ENCODE data around the gene NFKBIE. TPM values are rescaled to one million over a fixed set of nuclear protein-coding genes. Genes with fewer than 3 reads are reported as not detected.

Gene NFKBIE
- total RNA-seq, 6 donors from 2014 or later, result 7.8 to 27.0 (median 13.6) TPM

DNA sequence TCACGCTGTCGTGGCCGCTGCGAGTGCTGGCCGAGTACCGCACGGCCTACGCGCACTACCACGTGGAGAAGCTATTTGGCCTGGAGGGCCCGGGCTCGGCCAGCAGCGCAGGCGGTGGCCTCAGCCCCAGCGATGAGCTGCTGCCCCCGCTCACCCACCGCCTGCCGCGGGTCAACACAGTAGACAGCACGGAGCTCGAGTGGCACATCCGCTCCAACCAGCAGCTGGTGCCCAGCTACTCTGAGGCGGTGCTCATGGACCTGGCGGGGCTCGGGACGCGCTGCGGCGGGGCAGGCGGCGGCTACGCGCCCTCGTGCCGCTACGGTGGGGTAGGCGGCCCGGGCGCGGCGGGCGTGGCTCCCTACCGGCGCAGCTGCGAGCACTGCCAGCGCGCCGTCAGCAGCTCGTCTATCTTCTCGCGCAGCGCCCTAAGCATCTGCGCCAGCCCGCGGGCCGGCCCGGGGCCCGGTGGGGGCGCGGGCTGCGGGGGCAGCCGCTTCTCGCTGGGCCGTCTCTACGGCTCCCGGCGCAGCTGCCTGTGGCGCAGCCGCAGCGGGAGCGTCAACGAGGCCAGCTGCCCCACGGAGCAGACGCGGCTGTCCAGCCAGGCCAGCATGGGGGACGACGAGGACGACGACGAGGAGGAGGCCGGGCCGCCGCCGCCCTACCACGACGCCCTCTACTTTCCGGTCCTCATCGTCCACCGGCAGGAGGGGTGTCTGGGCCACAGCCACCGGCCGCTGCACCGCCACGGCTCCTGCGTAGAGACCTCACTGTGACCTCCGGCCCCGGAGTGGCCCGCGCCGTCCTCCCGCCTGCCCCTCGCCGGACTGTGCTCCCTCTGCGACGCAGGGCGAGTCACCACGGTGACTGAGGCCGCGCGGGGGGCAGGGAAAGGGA is 10.6 kb upstream of the NFKBIE start:
- peak in 1 of 2 donors; percentile 91 for DNase-seq
- Histone ChIP-seq H3K4me3 (peak overlapping the region in 3 of 4 donors; percentile 16 to 45 (median 36)), H3K9me3 (no peaks in the 10 kb centered on the region), H3K27me3 (peaks cover 0 to 37% (median 19%) of the 10 kb centered on the region in 4 donors), H3K4me1 (peaks cover 9 to 15% (median 11%) of the 10 kb centered on the region in 4 donors), H3K36me3 (no peaks in the 10 kb centered on the region), H3K27ac (no peak overlapping the region)
- 22 to 51% methylated on average over 10 to 19 of the region's 109 CpGs for WGBS, 2 donors
- peak in 1 of 2 donors; percentile 45 for ATAC-seq (ENCODE audit: low FRiP score in 2 of 2)
- TF ChIP-seq CTCF (IDR thresholded peaks at IDR 0.05) (no peak), EP300 (IDR thresholded peaks at IDR 0.05) (no peak), POLR2AphosphoS5 (IDR thresholded peaks at IDR 0.05) (no peak)

DNA sequence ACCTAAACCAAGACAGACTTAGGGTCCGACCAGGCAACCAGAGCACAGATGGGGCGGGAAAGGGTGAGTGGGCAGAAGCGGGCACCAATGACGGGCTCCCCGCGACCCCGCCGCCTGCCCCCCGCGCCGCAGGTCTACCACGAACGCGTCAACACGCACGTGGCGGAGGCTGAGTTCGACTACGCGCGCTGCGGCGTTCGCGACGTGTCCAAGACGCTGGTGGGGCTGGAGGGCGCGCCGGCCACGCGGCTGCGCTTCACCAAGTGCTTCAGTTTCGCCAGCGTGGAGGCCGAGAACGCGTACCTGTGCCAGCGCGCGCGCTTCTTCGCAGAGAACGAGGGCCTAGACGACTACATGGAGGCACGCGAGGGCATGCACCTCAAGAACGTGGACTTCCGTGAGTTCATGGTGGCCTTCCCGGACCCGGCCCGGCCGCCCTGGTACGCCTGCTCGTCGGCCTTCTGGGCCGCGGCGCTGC is 10.0 kb upstream of the NFKBIE start:
- H3K36me3 ChIP-seq, result no peaks in the 10 kb centered on the region
- WGBS, 2 donors, result 87% methylated on average over 53 to 59 of the region's 59 CpGs

DNA sequence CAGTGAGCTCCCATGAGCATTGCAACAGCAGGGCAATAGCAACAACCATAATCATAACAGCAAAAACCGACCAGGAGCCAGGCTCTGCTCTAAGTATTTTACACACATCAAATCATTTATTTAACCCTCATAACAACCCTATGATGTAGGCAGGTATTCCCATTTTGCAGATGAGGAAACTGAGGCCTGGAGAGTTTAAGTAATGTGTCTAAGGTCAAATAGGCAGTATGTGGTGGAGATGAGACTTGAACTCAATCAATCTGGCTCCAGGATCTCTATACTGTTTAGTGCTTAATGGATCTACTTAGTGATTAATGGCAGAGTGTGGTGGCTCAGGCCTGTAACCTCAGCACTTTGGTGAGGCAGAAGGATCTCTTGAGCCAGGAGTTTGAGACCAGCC is 8.3 kb upstream of the NFKBIE start:
- Histone ChIP-seq H3K27me3 (peaks cover 0 to 49% (median 27%) of the 10 kb centered on the region in 4 donors), H3K4me3 (no peak overlapping the region), H3K36me3 (no peaks in the 10 kb centered on the region), H3K27ac (no peak overlapping the region), H3K4me1 (peaks cover 15 to 25% (median 21%) of the 10 kb centered on the region in 4 donors), H3K9me3 (no peaks in the 10 kb centered on the region)
- TF ChIP-seq POLR2A (IDR thresholded peaks at IDR 0.05) (no peak), POLR2AphosphoS5 (IDR thresholded peaks at IDR 0.05) (no peak), CTCF (IDR thresholded peaks at IDR 0.05) (no peak), EP300 (IDR thresholded peaks at IDR 0.05) (no peak)
- 60 to 81% methylated on average over 1 of the region's 1 CpG for WGBS, 2 donors
- no peak for ATAC-seq (ENCODE audit: low FRiP score in 2 of 2)
- DNase-seq, result no peak

More for the DNA sequence above, 10.0 kb upstream of the NFKBIE start:
- TF ChIP-seq CTCF (IDR thresholded peaks at IDR 0.05) (no peak), EP300 (IDR thresholded peaks at IDR 0.05) (no peak), POLR2A (IDR thresholded peaks at IDR 0.05) (no peak), POLR2AphosphoS5 (IDR thresholded peaks at IDR 0.05) (no peak)
- no peak overlapping the region for H3K27ac ChIP-seq
- peak overlapping the region in 3 of 4 donors; percentile 16 to 45 (median 36) for H3K4me3 ChIP-seq
- DNase-seq, result peak in 1 of 2 donors; percentile 86
- ATAC-seq (ENCODE audit: low FRiP score in 2 of 2), result no peak
- H3K4me1 ChIP-seq, result peaks cover 12 to 22% (median 17%) of the 10 kb centered on the region in 4 donors
- no peaks in the 10 kb centered on the region for H3K9me3 ChIP-seq
- peaks cover 0 to 44% (median 24%) of the 10 kb centered on the region in 4 donors for H3K27me3 ChIP-seq

DNA sequence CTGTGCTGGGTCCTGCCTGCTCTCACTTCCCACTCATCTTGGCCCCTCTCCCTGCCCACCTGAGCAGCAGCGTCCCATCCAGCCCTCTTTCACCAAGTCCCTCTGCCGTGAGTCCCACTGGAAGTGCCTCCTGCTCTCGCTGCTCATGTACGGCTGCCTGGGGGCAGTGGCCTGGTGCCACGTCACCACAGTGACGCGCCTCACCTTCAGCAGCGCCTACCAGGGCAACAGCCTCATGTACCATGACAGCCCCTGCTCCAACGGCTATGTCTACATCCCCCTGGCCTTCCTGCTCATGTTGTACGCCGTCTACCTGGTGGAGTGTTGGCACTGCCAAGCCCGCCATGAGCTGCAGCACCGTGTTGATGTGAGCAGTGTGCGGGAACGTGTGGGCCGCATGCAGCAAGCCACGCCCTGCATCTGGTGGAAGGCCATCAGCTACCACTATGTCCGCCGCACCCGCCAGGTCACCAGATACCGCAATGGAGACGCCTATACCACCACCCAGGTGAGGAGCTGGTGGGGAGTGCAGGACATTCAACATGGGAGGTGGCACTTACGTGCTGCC is 7.7 kb upstream of the NFKBIE start:
- no peak for ATAC-seq (ENCODE audit: low FRiP score in 2 of 2)
- H3K27ac ChIP-seq, result no peak overlapping the region
- TF ChIP-seq EP300 (IDR thresholded peaks at IDR 0.05) (no peak), POLR2AphosphoS5 (IDR thresholded peaks at IDR 0.05) (no peak), CTCF (IDR thresholded peaks at IDR 0.05) (no peak), POLR2A (IDR thresholded peaks at IDR 0.05) (no peak)
- peaks cover 15 to 25% (median 21%) of the 10 kb centered on the region in 4 donors for H3K4me1 ChIP-seq
- no peaks in the 10 kb centered on the region for H3K36me3 ChIP-seq
- no peak overlapping the region for H3K4me3 ChIP-seq
- peaks cover 0 to 49% (median 27%) of the 10 kb centered on the region in 4 donors for H3K27me3 ChIP-seq
- 85 to 86% methylated on average over 2 to 23 of the region's 23 CpGs for WGBS, 2 donors
- peak in 1 of 2 donors; percentile 47 for DNase-seq
- no peaks in the 10 kb centered on the region for H3K9me3 ChIP-seq

All from upper lobe of left lung (tissue), 6 donors.